SK-N-MC (cell line): ENCODE data around the gene INO80E.

ENCODE experiments used
- EZH2 ChIP-seq: fragments of 200-600 bp; sonication (generic); IDR thresholded peaks from one replicate; pipeline ENCODE4 v1.6.1; 2017; ENCODE audit warnings: antibody characterized with exemption
- FOXP2 ChIP-seq: optimal IDR thresholded peaks from 2 replicates; pipeline ENCODE3; 2011; ENCODE audit warnings: mild to moderate bottlenecking, moderate library complexity; ENCODE audit not compliant: insufficient read depth; ENCODE audit errors: extremely low read length, control extremely low read depth
- POLR2AphosphoS5 ChIP-seq: IDR thresholded peaks from 2 replicates; pipeline ENCODE4 v1.6.1; 2012; ENCODE audit warnings: mild to moderate bottlenecking, low read depth, low read length, borderline replicate concordance

DNA sequence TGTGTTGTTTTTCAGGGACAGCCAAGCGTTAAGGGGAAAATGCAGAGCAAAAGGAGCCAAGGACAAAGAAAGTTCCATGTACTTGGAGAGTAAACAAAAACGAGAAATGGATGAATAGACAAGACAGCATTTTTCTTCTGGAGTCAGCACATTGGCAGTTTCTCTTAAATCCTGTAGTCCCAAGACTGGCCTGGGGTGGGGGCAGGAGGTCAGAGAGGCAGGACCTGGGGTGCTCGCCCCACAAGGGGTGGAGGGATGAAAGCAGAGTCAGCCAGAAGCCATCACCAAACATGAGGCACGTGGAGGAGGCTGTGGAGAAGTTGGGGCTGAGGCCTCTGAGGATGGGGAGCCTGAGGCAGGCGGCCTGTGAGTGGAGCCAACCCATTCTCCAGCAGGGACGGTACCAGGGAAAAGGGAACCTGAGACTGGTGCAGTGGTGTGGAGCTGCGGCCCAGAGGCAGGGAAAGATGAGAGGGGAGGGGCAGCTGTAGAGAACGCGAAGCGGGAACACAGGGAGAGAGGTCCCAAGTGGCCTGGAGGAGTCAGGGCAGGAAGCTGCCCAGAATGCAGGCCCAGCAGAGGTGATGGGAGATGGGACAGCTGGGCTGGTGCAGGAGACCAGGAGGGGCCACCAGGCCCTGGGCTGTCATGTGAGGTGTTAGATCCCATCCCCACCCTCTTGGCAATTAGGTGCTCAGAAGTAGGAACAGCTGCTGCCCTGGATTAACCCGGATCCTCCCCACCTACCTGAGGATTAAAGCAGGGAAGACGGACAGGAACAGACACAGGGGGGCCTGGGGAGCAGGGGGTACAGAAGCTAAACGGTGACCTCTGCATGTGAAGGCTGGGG, 31.8 kb downstream of the INO80E start:
- TF ChIP-seq EZH2 = no peak
- TF ChIP-seq POLR2AphosphoS5 = no peak
- no peak for TF ChIP-seq FOXP2
